ENCODE results near the gene ALK. TPM values are rescaled to one million over a fixed set of nuclear protein-coding genes. Genes with fewer than 3 reads are reported as not detected.

Gene ALK
- total RNA-seq, 4 donors from 2014 or later, result 0.32 to 0.42 TPM; not detected in 2

DNA sequence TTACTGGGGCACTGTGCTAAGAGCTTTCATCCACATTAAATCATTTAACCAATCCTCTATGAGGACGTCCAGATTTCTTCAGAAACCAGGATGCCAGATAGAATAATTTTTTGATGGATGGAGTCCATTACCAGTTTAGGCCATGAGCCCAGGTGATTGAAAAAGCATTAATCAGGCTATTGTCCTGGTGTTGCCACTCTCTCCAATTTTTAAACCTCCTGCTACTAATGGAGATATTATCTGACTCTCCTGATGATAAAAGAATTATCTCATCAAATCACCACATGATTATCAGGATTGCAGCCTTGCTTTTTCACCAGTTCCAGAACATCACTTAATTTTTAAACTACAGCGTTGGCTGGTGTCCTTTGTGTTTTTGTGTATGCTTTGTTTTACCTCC lies 404.0 kb downstream of the ALK start:
- Histone ChIP-seq H3K4me1 (no peaks in the 10 kb centered on the region), H3K27me3 (no peaks in the 10 kb centered on the region), H3K27ac (no peak overlapping the region), H3K9me3 (no peaks in the 10 kb centered on the region), H3K4me3 (no peak overlapping the region), H3K36me3 (no peaks in the 10 kb centered on the region)
- WGBS, result 83% methylated on average over 2 of the region's 2 CpGs
- TF ChIP-seq EP300 (IDR thresholded peaks at IDR 0.05), result no peak
- no peak for TF ChIP-seq POLR2A (IDR thresholded peaks at IDR 0.05)
- no peak for TF ChIP-seq POLR2AphosphoS5 (IDR thresholded peaks at IDR 0.05)
- TF ChIP-seq, protein P1, sequence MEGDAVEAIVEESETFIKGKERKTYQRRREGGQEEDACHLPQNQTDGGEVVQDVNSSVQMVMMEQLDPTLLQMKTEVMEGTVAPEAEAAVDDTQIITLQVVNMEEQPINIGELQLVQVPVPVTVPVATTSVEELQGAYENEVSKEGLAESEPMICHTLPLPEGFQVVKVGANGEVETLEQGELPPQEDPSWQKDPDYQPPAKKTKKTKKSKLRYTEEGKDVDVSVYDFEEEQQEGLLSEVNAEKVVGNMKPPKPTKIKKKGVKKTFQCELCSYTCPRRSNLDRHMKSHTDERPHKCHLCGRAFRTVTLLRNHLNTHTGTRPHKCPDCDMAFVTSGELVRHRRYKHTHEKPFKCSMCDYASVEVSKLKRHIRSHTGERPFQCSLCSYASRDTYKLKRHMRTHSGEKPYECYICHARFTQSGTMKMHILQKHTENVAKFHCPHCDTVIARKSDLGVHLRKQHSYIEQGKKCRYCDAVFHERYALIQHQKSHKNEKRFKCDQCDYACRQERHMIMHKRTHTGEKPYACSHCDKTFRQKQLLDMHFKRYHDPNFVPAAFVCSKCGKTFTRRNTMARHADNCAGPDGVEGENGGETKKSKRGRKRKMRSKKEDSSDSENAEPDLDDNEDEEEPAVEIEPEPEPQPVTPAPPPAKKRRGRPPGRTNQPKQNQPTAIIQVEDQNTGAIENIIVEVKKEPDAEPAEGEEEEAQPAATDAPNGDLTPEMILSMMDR (IDR thresholded peaks at IDR 0.05), result no peak
- DNase-seq (ENCODE audit: low spot score in 2 of 2), result no peak

DNA sequence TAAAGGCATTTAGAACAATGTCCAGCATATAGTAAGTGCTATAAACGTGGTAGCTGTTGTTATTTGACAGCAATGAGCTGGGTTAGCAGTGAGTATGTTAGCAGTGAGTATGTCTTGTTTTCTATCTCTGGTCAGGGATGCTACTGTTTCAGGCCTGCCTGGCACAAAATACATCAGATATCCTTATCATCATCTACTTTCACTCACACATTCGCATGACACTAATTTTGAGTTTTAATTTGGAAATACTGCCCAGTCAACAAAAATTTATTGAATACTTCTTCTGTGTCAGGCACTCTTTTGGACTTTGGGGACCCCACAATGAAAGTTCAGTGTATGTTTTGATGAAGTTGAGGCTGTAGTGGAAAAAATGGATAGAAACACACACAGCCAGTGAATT lies 404.6 kb downstream of the ALK start:
- WGBS, result 81% methylated on average over 2 of the region's 2 CpGs

DNA sequence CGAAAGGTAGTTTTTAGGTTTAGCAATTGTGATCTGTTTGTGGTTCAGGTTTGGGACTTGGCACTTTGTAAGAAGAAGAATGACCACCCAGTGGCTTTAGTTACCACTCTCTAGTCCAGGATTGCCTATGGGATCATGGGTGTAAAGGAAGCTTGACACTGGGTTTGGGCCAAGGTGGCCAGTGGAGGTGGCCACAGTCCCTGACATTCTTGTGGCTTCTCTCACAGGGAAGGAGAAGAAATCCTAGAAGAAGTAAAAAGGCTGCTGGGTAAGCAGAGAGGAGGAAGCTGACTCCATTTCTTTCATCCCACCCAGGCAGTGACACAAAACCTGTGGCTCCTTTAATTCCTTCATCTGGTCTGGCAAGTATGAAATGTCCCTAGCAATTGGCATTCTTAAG lies 411.5 kb downstream of the ALK start:
- DNase-seq (ENCODE audit: low spot score in 2 of 2), result no peak
- H3K27me3 ChIP-seq, result no peaks in the 10 kb centered on the region
- TF ChIP-seq POLR2A (IDR thresholded peaks at IDR 0.05), result no peak
- TF ChIP-seq EP300 (IDR thresholded peaks at IDR 0.05), result no peak
- TF ChIP-seq POLR2AphosphoS5 (IDR thresholded peaks at IDR 0.05), result no peak
- TF ChIP-seq, protein P1 (IDR thresholded peaks at IDR 0.05), result no peak
- H3K27ac ChIP-seq, result no peak overlapping the region
- H3K36me3 ChIP-seq, result no peaks in the 10 kb centered on the region
- no peaks in the 10 kb centered on the region for H3K9me3 ChIP-seq
- no peak overlapping the region for H3K4me3 ChIP-seq
- H3K4me1 ChIP-seq, result no peaks in the 10 kb centered on the region
- WGBS, result 71% methylated on average over 1 of the region's 1 CpG

More for the DNA sequence above, 404.6 kb downstream of the ALK start:
- DNase-seq (ENCODE audit: low spot score in 2 of 2), result no peak
- Histone ChIP-seq H3K27ac (no peak overlapping the region), H3K27me3 (no peaks in the 10 kb centered on the region), H3K4me3 (no peak overlapping the region), H3K36me3 (no peaks in the 10 kb centered on the region), H3K4me1 (no peaks in the 10 kb centered on the region), H3K9me3 (no peaks in the 10 kb centered on the region)
- TF ChIP-seq EP300 (IDR thresholded peaks at IDR 0.05) (no peak), POLR2A (IDR thresholded peaks at IDR 0.05) (no peak), POLR2AphosphoS5 (IDR thresholded peaks at IDR 0.05) (no peak)
- TF ChIP-seq, protein P1 (IDR thresholded peaks at IDR 0.05), result no peak

DNA sequence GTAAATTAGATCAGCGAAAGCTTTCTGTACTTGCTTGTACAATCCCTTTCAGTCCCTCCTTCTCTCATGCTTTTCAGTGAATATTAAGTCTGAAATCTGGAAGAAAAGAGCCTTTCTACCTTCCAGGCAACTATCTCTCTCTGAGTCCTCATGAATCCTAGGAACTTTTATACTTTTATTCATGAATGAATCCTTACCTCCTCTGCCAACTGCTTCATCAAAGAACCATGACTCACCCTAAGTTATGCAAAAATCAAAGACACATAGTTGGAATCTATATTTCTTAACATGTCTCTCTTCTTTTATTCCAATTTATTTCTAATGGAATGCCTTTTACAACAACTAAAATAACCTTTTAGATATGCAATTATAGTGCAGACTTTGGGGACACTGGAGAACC lies 412.0 kb downstream of the ALK start:
- TF ChIP-seq, protein P1 (IDR thresholded peaks at IDR 0.05), result no peak
- no peak for TF ChIP-seq POLR2A (IDR thresholded peaks at IDR 0.05)
- TF ChIP-seq EP300 (IDR thresholded peaks at IDR 0.05), result no peak
- TF ChIP-seq POLR2AphosphoS5 (IDR thresholded peaks at IDR 0.05), result no peak
- WGBS, result 44% methylated on average over 1 of the region's 1 CpG

DNA sequence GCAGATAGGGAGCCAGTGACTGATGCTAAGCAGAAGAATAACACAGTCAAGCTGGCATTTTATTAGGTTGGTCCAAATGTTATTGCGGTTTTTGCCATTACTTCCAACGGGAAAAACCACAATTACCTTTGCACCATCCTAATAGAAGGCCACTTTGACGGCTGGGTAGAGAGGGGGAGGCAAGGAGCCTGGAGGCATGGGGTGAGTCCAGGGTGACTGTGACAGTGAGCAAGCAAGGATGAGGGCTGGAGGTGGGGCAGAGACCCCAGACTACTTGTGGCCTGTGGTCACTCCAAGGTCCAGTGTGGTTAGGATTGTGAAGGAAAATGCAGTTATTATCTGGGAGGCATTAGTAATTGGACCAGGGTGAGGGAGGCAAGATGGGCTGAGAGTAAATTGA lies 416.6 kb downstream of the ALK start:
- DNase-seq (ENCODE audit: low spot score in 2 of 2), result no peak
- H3K4me1 ChIP-seq, result no peaks in the 10 kb centered on the region
- H3K36me3 ChIP-seq, result no peaks in the 10 kb centered on the region
- TF ChIP-seq POLR2AphosphoS5 (IDR thresholded peaks at IDR 0.05) (no peak), POLR2A (IDR thresholded peaks at IDR 0.05) (no peak), EP300 (IDR thresholded peaks at IDR 0.05) (no peak)
- TF ChIP-seq, protein P1 (IDR thresholded peaks at IDR 0.05), result no peak
- H3K9me3 ChIP-seq, result no peaks in the 10 kb centered on the region
- H3K27ac ChIP-seq, result no peak overlapping the region
- H3K27me3 ChIP-seq, result peaks cover 16% of the 10 kb centered on the region
- no peak overlapping the region for H3K4me3 ChIP-seq
- 71% methylated on average over 3 of the region's 3 CpGs for WGBS

More for the DNA sequence above, 412.0 kb downstream of the ALK start:
- no peak for DNase-seq (ENCODE audit: low spot score in 2 of 2)
- Histone ChIP-seq H3K36me3 (no peaks in the 10 kb centered on the region), H3K9me3 (no peaks in the 10 kb centered on the region), H3K4me1 (no peaks in the 10 kb centered on the region), H3K27me3 (no peaks in the 10 kb centered on the region), H3K27ac (no peak overlapping the region), H3K4me3 (no peak overlapping the region)
